IMR-90 (cell line): ENCODE data around the gene ADAP1.

Experiments
- BHLHE40 ChIP-seq: fragments of 150-350 bp; IDR thresholded peaks from 2 replicates; pipeline ENCODE4 v1.6.1; 2016; ENCODE audit warnings: mild to moderate bottlenecking, low read depth, low read length
- CEBPB ChIP-seq: IDR thresholded peaks from 2 replicates; pipeline ENCODE4 v1.6.1; 2012; ENCODE audit warnings: low read depth, low read length, improper control_type of control experiment
- CHD1 ChIP-seq: IDR thresholded peaks from 2 replicates; pipeline ENCODE4 v1.6.1; 2012; ENCODE audit warnings: low read depth, low read length, improper control_type of control experiment
- FOS ChIP-seq: fragments of 150-350 bp; IDR thresholded peaks from 2 replicates; pipeline ENCODE4 v1.6.1; 2016; ENCODE audit warnings: low read depth, low read length
- MAFK ChIP-seq: IDR thresholded peaks from 2 replicates; pipeline ENCODE4 v1.6.1; 2012; ENCODE audit warnings: low read depth, low read length, improper control_type of control experiment
- MXI1 ChIP-seq: IDR thresholded peaks from 2 replicates; pipeline ENCODE4 v1.6.1; 2012; ENCODE audit warnings: low read depth, mild to moderate bottlenecking, low read length, moderate library complexity, borderline replicate concordance
- POLR2A ChIP-seq: IDR thresholded peaks from 2 replicates; pipeline ENCODE4 v1.6.1; 2012; ENCODE audit warnings: mild to moderate bottlenecking, low read depth, low read length
- RAD21 ChIP-seq: IDR thresholded peaks from 2 replicates; pipeline ENCODE4 v1.6.1; 2012; ENCODE audit warnings: low read length, improper control_type of control experiment
- RCOR1 ChIP-seq: IDR thresholded peaks from 2 replicates; pipeline ENCODE4 v1.6.1; 2012; ENCODE audit warnings: mild to moderate bottlenecking, low read length, improper control_type of control experiment; ENCODE audit not compliant: insufficient replicate concordance
- SMC3 ChIP-seq: fragments of 150-350 bp; IDR thresholded peaks from 2 replicates; pipeline ENCODE4 v1.6.1; 2016; ENCODE audit warnings: low read depth, mild to moderate bottlenecking, antibody characterized with exemption, low read length, moderate library complexity
- TF ChIP-seq, protein P1 (sequence below): conservative IDR thresholded peaks from 2 replicates; pipeline ENCODE4 v1.5.1; 2012; ENCODE audit warnings: mild to moderate bottlenecking, low read depth, low read length, improper control_type of control experiment
- TF ChIP-seq, protein P2 (sequence below): fragments of 150-350 bp; IDR thresholded peaks from 2 replicates; pipeline ENCODE4 v1.6.1; 2017; ENCODE audit warnings: mild to moderate bottlenecking, antibody characterized with exemption, low read length, low read depth
- TF ChIP-seq, protein P3 (sequence below): fragments of 150-350 bp; IDR thresholded peaks from 2 replicates; pipeline ENCODE4 v1.6.1; 2016; ENCODE audit warnings: low read depth, mild to moderate bottlenecking, low read length, moderate library complexity, borderline replicate concordance

DNA sequence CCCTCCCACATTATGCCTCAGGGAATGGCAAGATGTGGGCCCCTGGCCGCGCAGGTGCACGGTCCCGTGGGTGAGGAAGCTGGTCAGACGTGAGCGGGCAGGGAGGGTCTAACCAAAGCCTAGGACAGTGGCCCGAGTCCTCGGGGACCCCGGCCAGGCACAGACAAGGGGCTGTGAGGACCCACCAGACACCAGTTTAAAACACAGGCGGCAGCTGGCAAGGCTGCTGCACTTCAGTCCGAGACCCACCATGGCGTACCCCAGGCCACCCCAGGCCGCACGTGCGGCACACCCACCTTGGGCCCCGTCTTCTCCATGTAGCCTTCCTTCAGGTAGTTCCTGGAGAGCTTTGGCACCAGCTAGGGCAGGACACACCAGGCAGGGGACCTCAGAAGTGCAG lies 54.7 kb downstream of the ADAP1 start:
- TF ChIP-seq, protein P1, sequence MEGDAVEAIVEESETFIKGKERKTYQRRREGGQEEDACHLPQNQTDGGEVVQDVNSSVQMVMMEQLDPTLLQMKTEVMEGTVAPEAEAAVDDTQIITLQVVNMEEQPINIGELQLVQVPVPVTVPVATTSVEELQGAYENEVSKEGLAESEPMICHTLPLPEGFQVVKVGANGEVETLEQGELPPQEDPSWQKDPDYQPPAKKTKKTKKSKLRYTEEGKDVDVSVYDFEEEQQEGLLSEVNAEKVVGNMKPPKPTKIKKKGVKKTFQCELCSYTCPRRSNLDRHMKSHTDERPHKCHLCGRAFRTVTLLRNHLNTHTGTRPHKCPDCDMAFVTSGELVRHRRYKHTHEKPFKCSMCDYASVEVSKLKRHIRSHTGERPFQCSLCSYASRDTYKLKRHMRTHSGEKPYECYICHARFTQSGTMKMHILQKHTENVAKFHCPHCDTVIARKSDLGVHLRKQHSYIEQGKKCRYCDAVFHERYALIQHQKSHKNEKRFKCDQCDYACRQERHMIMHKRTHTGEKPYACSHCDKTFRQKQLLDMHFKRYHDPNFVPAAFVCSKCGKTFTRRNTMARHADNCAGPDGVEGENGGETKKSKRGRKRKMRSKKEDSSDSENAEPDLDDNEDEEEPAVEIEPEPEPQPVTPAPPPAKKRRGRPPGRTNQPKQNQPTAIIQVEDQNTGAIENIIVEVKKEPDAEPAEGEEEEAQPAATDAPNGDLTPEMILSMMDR, result no peak
- no peak for TF ChIP-seq RAD21
- TF ChIP-seq POLR2A, result no peak
- TF ChIP-seq SMC3, result no peak
- TF ChIP-seq BHLHE40, result no peak
- TF ChIP-seq CHD1, result no peak
- TF ChIP-seq, protein P2, sequence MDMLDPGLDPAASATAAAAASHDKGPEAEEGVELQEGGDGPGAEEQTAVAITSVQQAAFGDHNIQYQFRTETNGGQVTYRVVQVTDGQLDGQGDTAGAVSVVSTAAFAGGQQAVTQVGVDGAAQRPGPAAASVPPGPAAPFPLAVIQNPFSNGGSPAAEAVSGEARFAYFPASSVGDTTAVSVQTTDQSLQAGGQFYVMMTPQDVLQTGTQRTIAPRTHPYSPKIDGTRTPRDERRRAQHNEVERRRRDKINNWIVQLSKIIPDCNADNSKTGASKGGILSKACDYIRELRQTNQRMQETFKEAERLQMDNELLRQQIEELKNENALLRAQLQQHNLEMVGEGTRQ, result no peak
- no peak for TF ChIP-seq RCOR1
- TF ChIP-seq, protein P3, sequence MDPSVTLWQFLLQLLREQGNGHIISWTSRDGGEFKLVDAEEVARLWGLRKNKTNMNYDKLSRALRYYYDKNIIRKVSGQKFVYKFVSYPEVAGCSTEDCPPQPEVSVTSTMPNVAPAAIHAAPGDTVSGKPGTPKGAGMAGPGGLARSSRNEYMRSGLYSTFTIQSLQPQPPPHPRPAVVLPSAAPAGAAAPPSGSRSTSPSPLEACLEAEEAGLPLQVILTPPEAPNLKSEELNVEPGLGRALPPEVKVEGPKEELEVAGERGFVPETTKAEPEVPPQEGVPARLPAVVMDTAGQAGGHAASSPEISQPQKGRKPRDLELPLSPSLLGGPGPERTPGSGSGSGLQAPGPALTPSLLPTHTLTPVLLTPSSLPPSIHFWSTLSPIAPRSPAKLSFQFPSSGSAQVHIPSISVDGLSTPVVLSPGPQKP, result no peak
- TF ChIP-seq MAFK, result no peak
- no peak for TF ChIP-seq CEBPB
- TF ChIP-seq MXI1, result no peak
- TF ChIP-seq FOS, result no peak
